ENCODE measurements around the gene RGL2. TPM values are rescaled to one million over a fixed set of nuclear protein-coding genes. Genes with fewer than 3 reads are reported as not detected.

The RGL2 gene
- total RNA-seq, 1 donor from 2014 or later = 15.4 TPM

Other genes with a start within 250 kb of the RGL2 start
- gene HLA-DPA1, start 225.3 kb downstream of the RGL2 start, total RNA-seq (ENCODE audit: insufficient read depth, low replicate concordance) = 24.8 TPM
- 1.7 TPM for gene HLA-DPB1, start 223.0 kb downstream of the RGL2 start, total RNA-seq (ENCODE audit: insufficient read depth, low replicate concordance)
- gene COL11A2, start 106.5 kb downstream of the RGL2 start, total RNA-seq (ENCODE audit: insufficient read depth, low replicate concordance) = 0.72 TPM
- gene RXRB, start 98.3 kb downstream of the RGL2 start, total RNA-seq (ENCODE audit: insufficient read depth, low replicate concordance) = 19.0 TPM
- 78.0 TPM for gene SLC39A7, start 98.1 kb downstream of the RGL2 start, total RNA-seq (ENCODE audit: insufficient read depth, low replicate concordance)
- 9.6 TPM for gene HSD17B8, start 94.3 kb downstream of the RGL2 start, total RNA-seq (ENCODE audit: insufficient read depth, low replicate concordance)
- gene RING1, start 90.4 kb downstream of the RGL2 start, total RNA-seq (ENCODE audit: insufficient read depth, low replicate concordance) = 13.7 TPM
- gene VPS52, start 27.1 kb downstream of the RGL2 start, total RNA-seq (ENCODE audit: insufficient read depth, low replicate concordance) = 33.7 TPM
- 2,699 TPM for gene RPS18, start 26.9 kb downstream of the RGL2 start, total RNA-seq (ENCODE audit: insufficient read depth, low replicate concordance)
- 7.7 TPM for gene B3GALT4, start 21.8 kb downstream of the RGL2 start, total RNA-seq (ENCODE audit: insufficient read depth, low replicate concordance)
- gene WDR46, start 9.7 kb downstream of the RGL2 start, total RNA-seq (ENCODE audit: insufficient read depth, low replicate concordance) = 45.0 TPM
- gene PFDN6, start 9.3 kb downstream of the RGL2 start, total RNA-seq (ENCODE audit: insufficient read depth, low replicate concordance) = 10.1 TPM
- gene TAPBP, start 15.1 kb upstream of the RGL2 start, total RNA-seq (ENCODE audit: insufficient read depth, low replicate concordance) = 29.4 TPM
- 14.0 TPM for gene ZBTB22, start 18.8 kb upstream of the RGL2 start, total RNA-seq (ENCODE audit: insufficient read depth, low replicate concordance)
- 14.0 TPM for gene DAXX, start 24.0 kb upstream of the RGL2 start, total RNA-seq (ENCODE audit: insufficient read depth, low replicate concordance)
- gene KIFC1, start 92.9 kb upstream of the RGL2 start, total RNA-seq (ENCODE audit: insufficient read depth, low replicate concordance) = 7.5 TPM
- 17.3 TPM for gene PHF1, start 112.1 kb upstream of the RGL2 start, total RNA-seq (ENCODE audit: insufficient read depth, low replicate concordance)
- gene CUTA, start 119.2 kb upstream of the RGL2 start, total RNA-seq (ENCODE audit: insufficient read depth, low replicate concordance) = 55.4 TPM
- gene SYNGAP1, start 121.1 kb upstream of the RGL2 start, total RNA-seq (ENCODE audit: insufficient read depth, low replicate concordance) = 7.5 TPM
- gene ZBTB9, start 155.6 kb upstream of the RGL2 start, total RNA-seq (ENCODE audit: insufficient read depth, low replicate concordance) = 10.4 TPM